H9 (cell line): ENCODE measurements around the gene PLCD3. TPM values are rescaled to one million over a fixed set of nuclear protein-coding genes. Genes with fewer than 3 reads are reported as not detected.

ENCODE experiments used
- DNase-seq: peaks from one replicate; pipeline ENCODE4 v3.0.0-alpha.2; 2017
- H2AFZ ChIP-seq: one replicate; pipeline ENCODE4 v1.6.1; 2013; ENCODE audit warnings: mild to moderate bottlenecking, low read length, control low read depth, moderate library complexity
- H2AK5ac ChIP-seq: 2 replicates; pipeline ENCODE4 v1.6.1; 2013; ENCODE audit warnings: low read length, control low read depth, mixed read lengths; ENCODE audit not compliant: insufficient read length
- H2BK120ac ChIP-seq: one replicate; pipeline ENCODE4 v1.6.1; 2013; ENCODE audit warnings: low read depth, mild to moderate bottlenecking, low read length, control low read depth, inconsistent platforms; ENCODE audit not compliant: poor library complexity, severe bottlenecking
- H2BK12ac ChIP-seq: 2 replicates; pipeline ENCODE4 v1.6.1; 2013; ENCODE audit warnings: low read length, control low read depth, mixed read lengths, low read depth; ENCODE audit not compliant: insufficient read length
- H2BK15ac ChIP-seq: 2 replicates; pipeline ENCODE4 v1.6.1; 2013; ENCODE audit warnings: low read depth, low read length, control low read depth
- H2BK20ac ChIP-seq: one replicate; pipeline ENCODE4 v1.6.1; 2013; ENCODE audit warnings: low read depth, mild to moderate bottlenecking, low read length, control low read depth, inconsistent platforms; ENCODE audit not compliant: poor library complexity, severe bottlenecking
- H2BK5ac ChIP-seq: 2 replicates; pipeline ENCODE4 v1.6.1; 2013; ENCODE audit warnings: low read length, control low read depth, mixed read lengths; ENCODE audit not compliant: insufficient read length
- H3K14ac ChIP-seq: 2 replicates; pipeline ENCODE4 v1.6.1; 2013; ENCODE audit warnings: low read length, control low read depth; ENCODE audit not compliant: insufficient read depth
- H3K18ac ChIP-seq: 2 replicates; pipeline ENCODE4 v1.6.1; 2013; ENCODE audit warnings: low read depth, mild to moderate bottlenecking, mixed read lengths, low read length, control low read depth; ENCODE audit not compliant: insufficient read length
- H3K23ac ChIP-seq: 2 replicates; pipeline ENCODE4 v1.6.1; 2013; ENCODE audit warnings: low read length, control low read depth, mixed read lengths, low read depth; ENCODE audit not compliant: insufficient read length
- H3K23me2 ChIP-seq: 2 replicates; pipeline ENCODE4 v1.6.1; 2013; ENCODE audit warnings: low read depth, mild to moderate bottlenecking, mixed read lengths, low read length, control low read depth; ENCODE audit not compliant: insufficient read length, poor library complexity, severe bottlenecking
- H3K27ac ChIP-seq: 2 replicates; pipeline ENCODE4 v1.5.1; 2013; ENCODE audit warnings: low read length, control low read depth, mixed read lengths, low read depth; ENCODE audit not compliant: insufficient read length
- H3K27me3 ChIP-seq: 2 replicates; pipeline ENCODE4 v1.6.1; 2013; ENCODE audit warnings: low read length, control low read depth, inconsistent platforms; ENCODE audit not compliant: insufficient read depth
- H3K4ac ChIP-seq: 2 replicates; pipeline ENCODE4 v1.6.1; 2013; ENCODE audit warnings: low read depth, mild to moderate bottlenecking, control low read depth, inconsistent platforms, low read length, moderate library complexity
- H3K4me1 ChIP-seq: 2 replicates; pipeline ENCODE4 v1.6.1; 2013; ENCODE audit warnings: low read length, control low read depth, inconsistent platforms; ENCODE audit not compliant: insufficient read depth
- H3K4me2 ChIP-seq: 2 replicates; pipeline ENCODE4 v1.6.1; 2013; ENCODE audit warnings: low read length, control low read depth, mixed read lengths; ENCODE audit not compliant: insufficient read length, insufficient read depth
- H3K56ac ChIP-seq: 2 replicates; pipeline ENCODE4 v1.6.1; 2013; ENCODE audit warnings: low read depth, mild to moderate bottlenecking, mixed read lengths, low read length, control low read depth; ENCODE audit not compliant: insufficient read length
- H3K79me1 ChIP-seq: 2 replicates; pipeline ENCODE4 v1.6.1; 2013; ENCODE audit warnings: low read depth, mild to moderate bottlenecking, moderate library complexity, low read length, control low read depth, inconsistent platforms; ENCODE audit not compliant: insufficient read depth, poor library complexity, severe bottlenecking
- H3K79me2 ChIP-seq: 2 replicates; pipeline ENCODE4 v1.6.1; 2013; ENCODE audit warnings: low read length, control low read depth, inconsistent platforms; ENCODE audit not compliant: insufficient read depth
- H3K9ac ChIP-seq: 2 replicates; pipeline ENCODE4 v1.6.1; 2013; ENCODE audit warnings: low read length, control low read depth, mixed read lengths; ENCODE audit not compliant: insufficient read length; ENCODE audit errors: extremely low read depth
- H3K9me3 ChIP-seq: one replicate; pipeline ENCODE4 v1.6.1; 2013; ENCODE audit warnings: low read depth, low read length, inconsistent platforms; ENCODE audit not compliant: control insufficient read depth
- H3T11ph ChIP-seq: one replicate; pipeline ENCODE4 v1.6.1; 2013; ENCODE audit warnings: mild to moderate bottlenecking, low read length, control low read depth, inconsistent platforms
- H4K20me1 ChIP-seq: one replicate; pipeline ENCODE4 v1.6.1; 2013; ENCODE audit not compliant: control insufficient read depth, insufficient read length, insufficient read depth
- H4K5ac ChIP-seq: 2 replicates; pipeline ENCODE4 v1.6.1; 2013; ENCODE audit warnings: low read depth, mild to moderate bottlenecking, mixed read lengths, low read length, control low read depth; ENCODE audit not compliant: insufficient read length
- H4K8ac ChIP-seq: replicated peaks from 2 replicates; pipeline ENCODE4 v1.6.1; 2013; ENCODE audit warnings: low read length, control low read depth, mixed read lengths, low read depth; ENCODE audit not compliant: insufficient read length
- H4K91ac ChIP-seq: 2 replicates; pipeline ENCODE4 v1.6.1; 2013; ENCODE audit warnings: low read depth, mild to moderate bottlenecking, moderate library complexity, mixed read lengths, low read length, control low read depth; ENCODE audit not compliant: insufficient read length
- H3K27ac Mint-ChIP-seq, 3 experiments: 2 replicates in 2 of 3; 3 replicates in 1 of 3; pipeline ENCODE4 v1.8.0; 2020 to 2021; ENCODE audit warnings: mixed read lengths in 3 of 3, mild to moderate bottlenecking in 1 of 3, moderate library complexity in 1 of 3
- H3K27me3 Mint-ChIP-seq: 2 replicates; pipeline ENCODE4 v1.8.0; 2021; ENCODE audit warnings: low read depth, mild to moderate bottlenecking, moderate library complexity, mixed read lengths
- H3K36me3 Mint-ChIP-seq, 3 experiments: 2 replicates in 2 of 3; 3 replicates in 1 of 3; pipeline ENCODE4 v1.8.0; 2020 to 2021; ENCODE audit warnings: low read depth in 3 of 3, mixed read lengths in 3 of 3; ENCODE audit not compliant: insufficient read depth in 1 of 3
- H3K4me1 Mint-ChIP-seq, 2 experiments: 2 replicates each; pipeline ENCODE4 v1.8.0; 2020; ENCODE audit warnings: mixed read lengths in 2 of 2
- H3K4me3 Mint-ChIP-seq, 2 experiments: 2 replicates in 1 of 2; 3 replicates in 1 of 2; pipeline ENCODE4 v1.8.0; 2020 to 2021; ENCODE audit warnings: mild to moderate bottlenecking in 2 of 2, mixed read lengths in 2 of 2, moderate library complexity in 1 of 2
- H3K9me3 Mint-ChIP-seq, 2 experiments: 2 replicates in 1 of 2; 3 replicates in 1 of 2; pipeline ENCODE4 v1.8.0; 2020; ENCODE audit warnings: mild to moderate bottlenecking in 2 of 2, mixed read lengths in 2 of 2, moderate library complexity in 1 of 2
- WGBS: extraction: QIAGEN DNeasy Blood & Tissue Kit; methylation state at CpG from one replicate; pipeline ENCODE4 v1.1.7; 2013; ENCODE audit warnings: missing lambda C conversion rate, low lambda C conversion rate, mixed read lengths; ENCODE audit not compliant: insufficient read length; ENCODE audit errors: extremely low coverage; 5-methylcytosine and 5-hydroxymethylcytosine counted together
- total RNA-seq: library from RNA; stranded (reverse); gene quantifications from 2 replicates; pipeline ENCODE4 v1.2.1, GENCODE V29; 2021
- TF ChIP-seq, protein P1 (sequence below): fragments of 200-600 bp; sonication (generic); conservative IDR thresholded peaks from 3 replicates; pipeline ENCODE4 v1.8.0; 2021; ENCODE audit warnings: antibody characterized with exemption, mild to moderate bottlenecking

Gene PLCD3
- total RNA-seq, 1 experiment from 2014 or later = 41.6 TPM

DNA sequence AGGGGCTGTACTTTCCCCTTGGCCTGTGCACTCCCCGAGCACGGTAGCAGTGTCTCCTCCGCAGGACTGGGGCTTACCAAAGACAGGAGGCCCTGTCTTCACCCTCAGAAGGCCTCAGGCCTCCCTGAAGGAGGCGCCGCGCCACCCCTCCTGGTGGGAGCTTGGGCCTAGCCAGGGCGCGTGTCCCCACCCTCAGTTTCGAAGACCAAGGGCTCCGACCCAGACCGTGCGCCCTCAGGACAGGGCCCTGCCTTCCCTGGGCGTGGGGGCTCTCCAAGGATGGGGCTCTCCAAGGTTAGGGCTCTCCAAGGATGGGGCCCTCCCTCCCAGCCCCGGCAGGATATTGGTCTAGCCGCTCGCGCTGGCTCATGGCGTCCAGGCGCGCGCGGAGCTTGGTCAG lies 11.8 kb downstream of the PLCD3 start:
- DNase-seq = no peak
- H4K91ac ChIP-seq = no peak overlapping the region
- H3T11ph ChIP-seq = no peak overlapping the region
- no peak overlapping the region for H3K9ac ChIP-seq
- H4K20me1 ChIP-seq = no peaks in the 10 kb centered on the region
- H4K5ac ChIP-seq = no peak overlapping the region
- H3K79me2 ChIP-seq = no peaks in the 10 kb centered on the region
- no peak overlapping the region for H2BK5ac ChIP-seq
- H3K4me2 ChIP-seq = no peak overlapping the region
- no peak overlapping the region for H3K4ac ChIP-seq
- H2BK12ac ChIP-seq = no peak overlapping the region
- peaks cover 10 to 17% of the 10 kb centered on the region in 2 experiments for H3K4me1 Mint-ChIP-seq
- no peak overlapping the region for H2BK20ac ChIP-seq
- no peak overlapping the region for H2BK15ac ChIP-seq
- H3K9me3 Mint-ChIP-seq = no peaks in the 10 kb centered on the region
- no peaks in the 10 kb centered on the region for H3K4me1 ChIP-seq
- H4K8ac ChIP-seq = no peak overlapping the region
- TF ChIP-seq, protein P1, sequence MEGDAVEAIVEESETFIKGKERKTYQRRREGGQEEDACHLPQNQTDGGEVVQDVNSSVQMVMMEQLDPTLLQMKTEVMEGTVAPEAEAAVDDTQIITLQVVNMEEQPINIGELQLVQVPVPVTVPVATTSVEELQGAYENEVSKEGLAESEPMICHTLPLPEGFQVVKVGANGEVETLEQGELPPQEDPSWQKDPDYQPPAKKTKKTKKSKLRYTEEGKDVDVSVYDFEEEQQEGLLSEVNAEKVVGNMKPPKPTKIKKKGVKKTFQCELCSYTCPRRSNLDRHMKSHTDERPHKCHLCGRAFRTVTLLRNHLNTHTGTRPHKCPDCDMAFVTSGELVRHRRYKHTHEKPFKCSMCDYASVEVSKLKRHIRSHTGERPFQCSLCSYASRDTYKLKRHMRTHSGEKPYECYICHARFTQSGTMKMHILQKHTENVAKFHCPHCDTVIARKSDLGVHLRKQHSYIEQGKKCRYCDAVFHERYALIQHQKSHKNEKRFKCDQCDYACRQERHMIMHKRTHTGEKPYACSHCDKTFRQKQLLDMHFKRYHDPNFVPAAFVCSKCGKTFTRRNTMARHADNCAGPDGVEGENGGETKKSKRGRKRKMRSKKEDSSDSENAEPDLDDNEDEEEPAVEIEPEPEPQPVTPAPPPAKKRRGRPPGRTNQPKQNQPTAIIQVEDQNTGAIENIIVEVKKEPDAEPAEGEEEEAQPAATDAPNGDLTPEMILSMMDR = no peak
- H3K79me1 ChIP-seq = no peaks in the 10 kb centered on the region
- no peak overlapping the region for H3K23ac ChIP-seq
- no peak overlapping the region for H3K27ac Mint-ChIP-seq
- no peak overlapping the region for H3K18ac ChIP-seq
- no peak overlapping the region for H2BK120ac ChIP-seq
- H3K27me3 Mint-ChIP-seq = no peaks in the 10 kb centered on the region
- no peak overlapping the region for H3K27ac ChIP-seq
- H3K56ac ChIP-seq = no peak overlapping the region
- WGBS = no CpG with 5 or more reads among the region's 22 CpGs
- H3K14ac ChIP-seq = no peak overlapping the region
- H3K9me3 ChIP-seq = no peaks in the 10 kb centered on the region
- no peaks in the 10 kb centered on the region for H3K23me2 ChIP-seq
- H3K4me3 Mint-ChIP-seq = no peak overlapping the region
- H3K27me3 ChIP-seq = no peaks in the 10 kb centered on the region
- H2AFZ ChIP-seq = no peak overlapping the region
- H3K36me3 Mint-ChIP-seq = no peaks in the 10 kb centered on the region; a peak in 5 of 7 replicates
- no peak overlapping the region for H2AK5ac ChIP-seq
